Vagina (tissue), 2 donors: ENCODE measurements around the gene CASKIN2. TPM values are rescaled to one million over a fixed set of nuclear protein-coding genes. Genes with fewer than 3 reads are reported as not detected.
"Not testable (repeated sequence)": the region's sequence is repeated elsewhere in the genome, so short reads cannot be mapped to it uniquely, and the experiment has no call there.

Experiments used
- DNase-seq, 2 donors: peaks; one replicate each; pipeline ENCODE4 v3.0.0-alpha.2; 2017; ENCODE audit errors: extremely low spot score in 2 of 2
- H3K27ac ChIP-seq: fragments of 200-600 bp; sonication (generic); one replicate; pipeline ENCODE4 v1.5.1; 2019
- H3K27me3 ChIP-seq: fragments of 200-600 bp; sonication (generic); one replicate; pipeline ENCODE4 v1.5.1; 2019
- H3K36me3 ChIP-seq, 2 donors: fragments of 200-600 bp; sonication (generic); one replicate each; pipeline ENCODE4 v1.5.1; 2017 to 2019
- H3K4me1 ChIP-seq: fragments of 200-600 bp; sonication (generic); one replicate; pipeline ENCODE4 v1.5.1; 2019
- H3K4me3 ChIP-seq, 2 donors: fragments of 200-600 bp; sonication (generic); 1 replicate in 1 of 2; 2 replicates in 1 of 2; pipeline ENCODE4 v1.5.1; 2016 to 2019
- H3K9me3 ChIP-seq: fragments of 200-600 bp; sonication (generic); one replicate; pipeline ENCODE4 v1.5.1; 2019
- CTCF ChIP-seq, 3 experiments: fragments of 450-650 bp in 2 of 3; fragments of 200-600 bp in 1 of 3; sonication (generic) in 1 of 3; IDR thresholded peaks; one replicate each; pipeline ENCODE4 v1.5.1; 2017 to 2019; ENCODE audit warnings: antibody characterized with exemption in 3 of 3, mild to moderate bottlenecking in 2 of 3, moderate library complexity in 2 of 3
- POLR2A ChIP-seq, 2 donors: fragments of 450-650 bp; IDR thresholded peaks; one replicate each; pipeline ENCODE4 v1.6.1; 2017; ENCODE audit warnings: antibody characterized with exemption in 2 of 2, mild to moderate bottlenecking in 2 of 2, moderate library complexity in 2 of 2
- POLR2AphosphoS5 ChIP-seq, 2 donors: sonication (generic); formaldehyde crosslinking; IDR thresholded peaks; one replicate each; pipeline ENCODE4 v1.9.0; 2017; ENCODE audit warnings: antibody characterized with exemption in 2 of 2, mild to moderate bottlenecking in 2 of 2, low read depth in 1 of 2; ENCODE audit not compliant: insufficient read depth in 1 of 2
- intact Hi-C: fragments of 100-400 bp; cut with DNase I; formaldehyde crosslinking; loops from one replicate; pipeline ENCODE4 v1.15.1; 2023
- total RNA-seq: library from RNA; depleted of rRNA; stranded (reverse); fragments of >200 nt; gene quantifications from one replicate; pipeline ENCODE4 v1.2.3, GENCODE V29; 2016

The CASKIN2 gene
- total RNA-seq, 1 donor from 2014 or later, result 19.9 TPM

- Histone ChIP-seq H3K27me3 (no peaks in the 10 kb centered on the region), H3K27ac (no peak overlapping the region), H3K4me1 (peaks cover 28% of the 10 kb centered on the region), H3K9me3 (no peaks in the 10 kb centered on the region), H3K36me3 (peaks cover 0 to 10% of the 10 kb centered on the region in 2 donors), H3K4me3 (no peak overlapping the region)
- TF ChIP-seq CTCF (IDR thresholded peaks at IDR 0.05), result no peak
- no peak for TF ChIP-seq POLR2AphosphoS5 (IDR thresholded peaks at IDR 0.05; ENCODE audit: insufficient read depth in 1 of 2, low read depth in 1 of 2)
- TF ChIP-seq POLR2A (IDR thresholded peaks at IDR 0.05), result no peak
- no peak for DNase-seq
- intact Hi-C loops, result loop anchor here (5.0 kb wide), 1 partner anchor 64 kb away; the partner anchor contains the start of gene MYO15B
Measured at GRCh38 chr17:75523647-75524046, 8.3 kb upstream of the CASKIN2 start.

- intact Hi-C loops, result loop anchor here (5.0 kb wide), 1 partner anchor 65 kb away; the partner anchor contains the start of gene MYO15B
- no peak for TF ChIP-seq CTCF (IDR thresholded peaks at IDR 0.05)
- TF ChIP-seq POLR2A (IDR thresholded peaks at IDR 0.05), result no peak
- no peak for TF ChIP-seq POLR2AphosphoS5 (IDR thresholded peaks at IDR 0.05; ENCODE audit: insufficient read depth in 1 of 2, low read depth in 1 of 2)
- Histone ChIP-seq H3K4me1 (peaks cover 40% of the 10 kb centered on the region), H3K27me3 (no peaks in the 10 kb centered on the region), H3K27ac (no peak overlapping the region), H3K9me3 (no peaks in the 10 kb centered on the region), H3K36me3 (peaks cover 0 to 10% of the 10 kb centered on the region in 2 donors), H3K4me3 (no peak overlapping the region)
- no peak for DNase-seq
Measured at GRCh38 chr17:75521951-75522727, 6.8 kb upstream of the CASKIN2 start.

GRCh38 chr17:75521290-75521689 is 6.0 kb upstream of the CASKIN2 start:
- Histone ChIP-seq H3K4me1 (peaks cover 37% of the 10 kb centered on the region), H3K27me3 (no peaks in the 10 kb centered on the region), H3K9me3 (no peaks in the 10 kb centered on the region), H3K4me3 (no peak overlapping the region), H3K27ac (no peak overlapping the region), H3K36me3 (peaks cover 0 to 10% of the 10 kb centered on the region in 2 donors)
- TF ChIP-seq CTCF (IDR thresholded peaks at IDR 0.05) (no peak), POLR2A (IDR thresholded peaks at IDR 0.05) (no peak), POLR2AphosphoS5 (IDR thresholded peaks at IDR 0.05; ENCODE audit: insufficient read depth in 1 of 2, low read depth in 1 of 2) (no peak)
- intact Hi-C loops, result loop anchor here (5.0 kb wide), 1 partner anchor 66 kb away; the partner anchor contains the start of gene MYO15B
- no peak for DNase-seq

- not testable (repeated sequence) for H3K4me3 ChIP-seq, H3K27ac ChIP-seq, H3K9me3 ChIP-seq, H3K27me3 ChIP-seq, DNase-seq
- Histone ChIP-seq H3K36me3 (peaks cover 0 to 10% of the 10 kb centered on the region in 2 donors), H3K4me1 (peaks cover 32% of the 10 kb centered on the region)
- intact Hi-C loops, result loop anchor here (5.0 kb wide), 1 partner anchor 67 kb away; the partner anchor contains the start of gene MYO15B
Measured at GRCh38 chr17:75520413-75520812, 5.1 kb upstream of the CASKIN2 start.

- Histone ChIP-seq H3K36me3 (peaks cover 0 to 10% of the 10 kb centered on the region in 2 donors), H3K4me3 (no peak overlapping the region), H3K27me3 (no peaks in the 10 kb centered on the region), H3K9me3 (no peaks in the 10 kb centered on the region), H3K4me1 (peaks cover 28% of the 10 kb centered on the region), H3K27ac (no peak overlapping the region)
- TF ChIP-seq POLR2AphosphoS5 (IDR thresholded peaks at IDR 0.05; ENCODE audit: insufficient read depth in 1 of 2, low read depth in 1 of 2) (no peak), CTCF (IDR thresholded peaks at IDR 0.05) (no peak), POLR2A (IDR thresholded peaks at IDR 0.05) (no peak)
- DNase-seq, result no peak
- intact Hi-C loops, result loop anchor here (5.0 kb wide), 1 partner anchor 92 kb away; no protein-coding TSS in a partner anchor
Measured at GRCh38 chr17:75518983-75519537, 3.7 kb upstream of the CASKIN2 start.
